ENCODE data around the gene SMYD5. TPM values are rescaled to one million over a fixed set of nuclear protein-coding genes. Genes with fewer than 3 reads are reported as not detected.

SMYD5 gene
- total RNA-seq, 1 donor from 2014 or later: 18.2 TPM

DNA sequence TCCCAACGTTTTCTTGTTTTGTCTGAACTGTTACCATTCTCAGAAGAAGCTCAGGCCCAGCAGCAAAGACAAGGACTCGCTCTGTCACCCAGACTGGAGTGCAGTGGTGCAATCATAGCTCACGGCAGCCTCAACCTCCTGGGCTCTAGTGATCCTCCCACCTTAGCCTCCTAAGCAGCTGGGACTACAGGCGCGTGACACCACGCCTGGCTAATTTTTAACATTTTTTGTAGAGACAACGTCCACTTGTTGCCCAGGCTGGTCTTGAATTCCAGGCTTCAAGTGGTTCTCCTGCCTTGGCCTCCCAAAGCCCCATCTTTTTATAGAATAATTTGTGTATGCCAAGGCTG, 2.0 kb upstream of the SMYD5 start:
- no peaks in the 10 kb centered on the region for H3K36me3 ChIP-seq
- intact Hi-C loops (cut with micrococcal nuclease): no loop called here
- TF ChIP-seq, protein P1, sequence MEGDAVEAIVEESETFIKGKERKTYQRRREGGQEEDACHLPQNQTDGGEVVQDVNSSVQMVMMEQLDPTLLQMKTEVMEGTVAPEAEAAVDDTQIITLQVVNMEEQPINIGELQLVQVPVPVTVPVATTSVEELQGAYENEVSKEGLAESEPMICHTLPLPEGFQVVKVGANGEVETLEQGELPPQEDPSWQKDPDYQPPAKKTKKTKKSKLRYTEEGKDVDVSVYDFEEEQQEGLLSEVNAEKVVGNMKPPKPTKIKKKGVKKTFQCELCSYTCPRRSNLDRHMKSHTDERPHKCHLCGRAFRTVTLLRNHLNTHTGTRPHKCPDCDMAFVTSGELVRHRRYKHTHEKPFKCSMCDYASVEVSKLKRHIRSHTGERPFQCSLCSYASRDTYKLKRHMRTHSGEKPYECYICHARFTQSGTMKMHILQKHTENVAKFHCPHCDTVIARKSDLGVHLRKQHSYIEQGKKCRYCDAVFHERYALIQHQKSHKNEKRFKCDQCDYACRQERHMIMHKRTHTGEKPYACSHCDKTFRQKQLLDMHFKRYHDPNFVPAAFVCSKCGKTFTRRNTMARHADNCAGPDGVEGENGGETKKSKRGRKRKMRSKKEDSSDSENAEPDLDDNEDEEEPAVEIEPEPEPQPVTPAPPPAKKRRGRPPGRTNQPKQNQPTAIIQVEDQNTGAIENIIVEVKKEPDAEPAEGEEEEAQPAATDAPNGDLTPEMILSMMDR (IDR thresholded peaks at IDR 0.05; ENCODE audit: borderline replicate concordance): no peak
- peaks cover 25% of the 10 kb centered on the region for H3K4me1 ChIP-seq
- no peaks in the 10 kb centered on the region for H3K9me3 ChIP-seq (replicated peaks)
- no peak for DNase-seq
- H3K4me3 ChIP-seq: no peak overlapping the region
- peaks cover 2% of the 10 kb centered on the region for H3K27me3 ChIP-seq (ENCODE audit: low read depth)
- H3K27ac ChIP-seq (replicated peaks): no peak overlapping the region

DNA sequence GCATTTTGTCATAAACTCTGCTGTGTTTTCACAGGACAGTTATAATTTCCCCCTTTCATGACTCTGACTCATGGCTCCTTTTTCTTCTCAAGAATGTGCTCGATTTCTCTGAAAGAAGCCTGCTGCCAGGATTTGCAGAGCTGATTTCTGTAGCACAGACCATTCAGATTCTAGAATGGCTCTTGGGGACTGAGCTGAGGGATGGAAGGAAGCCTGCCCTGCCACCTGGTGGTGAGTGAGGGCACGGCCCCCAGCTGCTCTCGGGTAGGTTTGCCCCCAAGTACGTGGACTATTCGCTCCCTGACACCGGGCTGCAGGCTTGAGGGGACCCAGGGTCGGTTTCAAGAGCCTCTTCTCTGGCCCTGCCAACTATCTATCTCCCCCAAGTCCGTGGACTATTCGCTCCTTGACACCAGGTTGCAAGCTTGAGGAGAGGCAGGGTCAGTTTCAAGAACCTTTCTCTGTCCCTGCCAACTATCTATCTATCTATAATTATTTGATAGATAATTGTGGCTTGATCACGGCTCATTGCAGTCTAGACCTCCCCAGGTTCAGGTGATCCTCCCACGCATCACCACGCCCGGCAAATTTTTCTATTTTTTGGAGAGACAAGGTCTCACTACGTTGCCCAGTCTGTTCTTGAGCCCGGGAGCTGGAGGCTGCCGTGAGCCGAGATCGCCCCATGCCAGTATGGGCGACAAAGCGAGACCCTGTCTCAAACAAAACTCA, 1.4 kb upstream of the SMYD5 start:
- Histone ChIP-seq H3K4me3 (no peak overlapping the region), H3K27ac (replicated peaks) (peak overlapping the region; percentile 75), H3K4me1 (peaks cover 25% of the 10 kb centered on the region), H3K27me3 (ENCODE audit: low read depth) (no peaks in the 10 kb centered on the region), H3K9me3 (replicated peaks) (no peaks in the 10 kb centered on the region), H3K36me3 (no peaks in the 10 kb centered on the region)
- intact Hi-C loops (cut with micrococcal nuclease): no loop called here
- TF ChIP-seq, protein P1 (IDR thresholded peaks at IDR 0.05; ENCODE audit: borderline replicate concordance): peak; percentile 92
- DNase-seq: peak; percentile 68

DNA sequence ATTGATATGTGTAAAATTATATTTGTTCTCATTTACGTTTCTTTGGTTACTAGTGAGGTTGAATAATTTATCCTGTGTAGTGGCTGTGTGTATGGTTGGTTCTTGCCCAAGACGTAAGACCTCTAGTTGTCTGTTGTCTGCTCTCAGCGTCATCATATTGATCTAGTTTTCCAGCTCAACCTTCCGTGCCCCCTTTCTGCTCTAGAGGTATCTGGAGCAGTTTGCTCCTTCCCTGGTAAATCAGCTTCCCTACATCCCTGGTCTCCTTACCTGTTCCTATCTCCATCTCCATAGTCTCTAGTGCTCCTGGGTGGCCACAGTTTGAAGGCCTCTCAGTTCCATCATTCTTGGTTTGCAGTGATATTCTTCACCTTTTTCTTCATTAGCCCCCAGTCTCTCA, 1.2 kb downstream of the SMYD5 start:
- Histone ChIP-seq H3K27ac (replicated peaks) (no peak overlapping the region), H3K27me3 (ENCODE audit: low read depth) (no peaks in the 10 kb centered on the region), H3K9me3 (replicated peaks) (no peaks in the 10 kb centered on the region), H3K36me3 (peaks cover 5% of the 10 kb centered on the region), H3K4me3 (peak overlapping the region; percentile 92), H3K4me1 (peaks cover 38% of the 10 kb centered on the region)
- DNase-seq: no peak
- TF ChIP-seq, protein P1 (IDR thresholded peaks at IDR 0.05; ENCODE audit: borderline replicate concordance): no peak
- intact Hi-C loops (cut with micrococcal nuclease): no loop called here

DNA sequence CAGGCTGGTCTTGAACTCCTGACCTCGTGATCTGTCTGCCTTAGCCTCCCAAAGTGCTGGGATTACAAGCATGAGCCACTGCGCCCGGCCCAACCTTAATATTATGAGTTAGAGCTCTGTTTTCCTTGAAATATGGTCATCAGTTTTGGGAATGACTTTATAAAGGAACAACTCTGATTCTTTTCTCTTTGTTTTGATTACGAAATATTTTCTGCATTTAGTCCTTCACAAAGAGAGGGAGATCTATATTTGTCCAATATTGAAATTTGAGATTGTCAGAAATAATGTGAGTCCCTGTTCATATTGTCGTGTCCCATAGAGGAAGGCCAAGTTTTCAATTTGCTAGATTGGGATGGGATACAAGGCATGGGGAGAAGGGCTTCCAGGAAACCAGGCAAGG, 3.1 kb downstream of the SMYD5 start:
- peaks cover 38% of the 10 kb centered on the region for H3K4me1 ChIP-seq
- peaks cover 24% of the 10 kb centered on the region for H3K36me3 ChIP-seq
- H3K27me3 ChIP-seq (ENCODE audit: low read depth): no peaks in the 10 kb centered on the region
- no peak for DNase-seq
- TF ChIP-seq, protein P1 (IDR thresholded peaks at IDR 0.05; ENCODE audit: borderline replicate concordance): no peak
- intact Hi-C loops (cut with micrococcal nuclease): no loop called here
- no peaks in the 10 kb centered on the region for H3K9me3 ChIP-seq (replicated peaks)
- no peak overlapping the region for H3K4me3 ChIP-seq
- H3K27ac ChIP-seq (replicated peaks): no peak overlapping the region

DNA sequence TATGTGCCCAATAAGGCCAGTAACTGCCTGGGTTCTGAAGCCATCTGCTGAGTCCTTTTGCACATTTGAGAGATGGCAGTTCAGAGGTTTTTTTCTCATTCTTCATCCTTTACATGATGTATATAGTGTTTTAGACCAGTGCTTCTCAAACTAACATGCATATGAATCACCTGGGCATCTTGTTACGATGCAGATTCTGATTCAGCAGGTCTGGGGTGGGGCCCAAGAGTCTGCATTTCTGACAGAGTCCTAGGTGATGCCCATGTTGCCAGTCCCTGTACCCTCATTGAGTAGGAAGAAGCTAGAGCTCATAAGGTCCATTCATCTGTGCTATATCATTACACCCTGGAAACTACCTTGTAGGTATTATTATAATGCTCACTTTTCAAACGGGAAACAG, 3.8 kb downstream of the SMYD5 start:
- Histone ChIP-seq H3K27me3 (ENCODE audit: low read depth) (no peaks in the 10 kb centered on the region), H3K36me3 (peaks cover 31% of the 10 kb centered on the region), H3K9me3 (replicated peaks) (no peaks in the 10 kb centered on the region), H3K4me3 (no peak overlapping the region), H3K4me1 (peaks cover 38% of the 10 kb centered on the region), H3K27ac (replicated peaks) (peak overlapping the region; percentile 46)
- intact Hi-C loops (cut with micrococcal nuclease): no loop called here
- no peak for DNase-seq
- TF ChIP-seq, protein P1 (IDR thresholded peaks at IDR 0.05; ENCODE audit: borderline replicate concordance): no peak

Measured in left ventricle myocardium inferior (tissue), 1 donor.